ENCODE data around the gene PKIG. TPM values are rescaled to one million over a fixed set of nuclear protein-coding genes. Genes with fewer than 3 reads are reported as not detected.

PKIG gene
- total and polyA plus RNA-seq, 2 donors: 65.1 to 277 TPM

GRCh38 chr20:44622501-44623270 lies 40.3 kb downstream of the PKIG start:
- no peak overlapping the region for H3K4me3 ChIP-seq (ENCODE audit: low read depth, low read length)
- H3K27ac ChIP-seq (ENCODE audit: low read depth): no peak overlapping the region
- DNase-seq (ENCODE audit: extremely low spot score): no peak
- WGBS: 94% methylated on average over 19 of the region's 19 CpGs
- H3K36me3 ChIP-seq (ENCODE audit: insufficient read depth): no peaks in the 10 kb centered on the region
- no peaks in the 10 kb centered on the region for H3K4me1 ChIP-seq (ENCODE audit: insufficient read depth)

GRCh38 chr20:44624152-44624551 lies 41.8 kb downstream of the PKIG start:
- DNase-seq (ENCODE audit: extremely low spot score): no peak
- Histone ChIP-seq H3K36me3 (ENCODE audit: insufficient read depth) (no peaks in the 10 kb centered on the region), H3K4me3 (ENCODE audit: low read depth, low read length) (no peak overlapping the region), H3K27ac (ENCODE audit: low read depth) (no peak overlapping the region), H3K4me1 (ENCODE audit: insufficient read depth) (no peaks in the 10 kb centered on the region)
- 82% methylated on average over 4 of the region's 4 CpGs for WGBS

- no peaks in the 10 kb centered on the region for H3K4me1 ChIP-seq (ENCODE audit: insufficient read depth)
- no peak for DNase-seq (ENCODE audit: extremely low spot score)
- no peak overlapping the region for H3K27ac ChIP-seq (ENCODE audit: low read depth)
- no peak overlapping the region for H3K4me3 ChIP-seq (ENCODE audit: low read depth, low read length)
- H3K36me3 ChIP-seq (ENCODE audit: insufficient read depth): no peaks in the 10 kb centered on the region
- WGBS: 86% methylated on average over 6 of the region's 6 CpGs
Measured at GRCh38 chr20:44624743-44625271, 42.4 kb downstream of the PKIG start.

GRCh38 chr20:44625361-44625760 lies 43.0 kb downstream of the PKIG start:
- no peak overlapping the region for H3K4me3 ChIP-seq (ENCODE audit: low read depth, low read length)
- H3K36me3 ChIP-seq (ENCODE audit: insufficient read depth): no peaks in the 10 kb centered on the region
- DNase-seq (ENCODE audit: extremely low spot score): no peak
- H3K27ac ChIP-seq (ENCODE audit: low read depth): no peak overlapping the region
- WGBS: 94% methylated on average over 8 of the region's 8 CpGs
- H3K4me1 ChIP-seq (ENCODE audit: insufficient read depth): no peaks in the 10 kb centered on the region

GRCh38 chr20:44626278-44626677 lies 43.9 kb downstream of the PKIG start:
- no peak overlapping the region for H3K27ac ChIP-seq (ENCODE audit: low read depth)
- DNase-seq (ENCODE audit: extremely low spot score): no peak
- H3K36me3 ChIP-seq (ENCODE audit: insufficient read depth): no peaks in the 10 kb centered on the region
- H3K4me3 ChIP-seq (ENCODE audit: low read depth, low read length): no peak overlapping the region
- no peaks in the 10 kb centered on the region for H3K4me1 ChIP-seq (ENCODE audit: insufficient read depth)
- 92% methylated on average over 7 of the region's 7 CpGs for WGBS

- no peak overlapping the region for H3K27ac ChIP-seq (ENCODE audit: low read depth)
- no peaks in the 10 kb centered on the region for H3K36me3 ChIP-seq (ENCODE audit: insufficient read depth)
- no peak for DNase-seq (ENCODE audit: extremely low spot score)
- H3K4me3 ChIP-seq (ENCODE audit: low read depth, low read length): no peak overlapping the region
- no peaks in the 10 kb centered on the region for H3K4me1 ChIP-seq (ENCODE audit: insufficient read depth)
- 89% methylated on average over 13 of the region's 13 CpGs for WGBS
Measured at GRCh38 chr20:44627364-44628010, 45.1 kb downstream of the PKIG start.

GRCh38 chr20:44629017-44629385 lies 46.6 kb downstream of the PKIG start:
- Histone ChIP-seq H3K4me3 (ENCODE audit: low read depth, low read length) (no peak overlapping the region), H3K36me3 (ENCODE audit: insufficient read depth) (no peaks in the 10 kb centered on the region), H3K27ac (ENCODE audit: low read depth) (no peak overlapping the region), H3K4me1 (ENCODE audit: insufficient read depth) (no peaks in the 10 kb centered on the region)
- WGBS: 92% methylated on average over 9 of the region's 9 CpGs
- DNase-seq (ENCODE audit: extremely low spot score): no peak

- no peak overlapping the region for H3K4me3 ChIP-seq (ENCODE audit: low read depth, low read length)
- H3K36me3 ChIP-seq (ENCODE audit: insufficient read depth): no peaks in the 10 kb centered on the region
- no peaks in the 10 kb centered on the region for H3K4me1 ChIP-seq (ENCODE audit: insufficient read depth)
- 73% methylated on average over 10 of the region's 10 CpGs for WGBS
- H3K27ac ChIP-seq (ENCODE audit: low read depth): no peak overlapping the region
- no peak for DNase-seq (ENCODE audit: extremely low spot score)
Measured at GRCh38 chr20:44629542-44629941, 47.2 kb downstream of the PKIG start.

- no peak overlapping the region for H3K27ac ChIP-seq (ENCODE audit: low read depth)
- H3K4me1 ChIP-seq (ENCODE audit: insufficient read depth): no peaks in the 10 kb centered on the region
- no peak for DNase-seq (ENCODE audit: extremely low spot score)
- 96% methylated on average over 5 of the region's 5 CpGs for WGBS
- H3K36me3 ChIP-seq (ENCODE audit: insufficient read depth): no peaks in the 10 kb centered on the region
- H3K4me3 ChIP-seq (ENCODE audit: low read depth, low read length): no peak overlapping the region
Measured at GRCh38 chr20:44630297-44630696, 47.9 kb downstream of the PKIG start.

GRCh38 chr20:44632103-44632752 lies 49.8 kb downstream of the PKIG start:
- WGBS: 48% methylated on average over 8 of the region's 8 CpGs
- DNase-seq (ENCODE audit: extremely low spot score): no peak
- no peaks in the 10 kb centered on the region for H3K4me1 ChIP-seq (ENCODE audit: insufficient read depth)
- no peak overlapping the region for H3K4me3 ChIP-seq (ENCODE audit: low read depth, low read length)
- no peak overlapping the region for H3K27ac ChIP-seq (ENCODE audit: low read depth)
- no peaks in the 10 kb centered on the region for H3K36me3 ChIP-seq (ENCODE audit: insufficient read depth)

- DNase-seq (ENCODE audit: extremely low spot score): no peak
- no peaks in the 10 kb centered on the region for H3K4me1 ChIP-seq (ENCODE audit: insufficient read depth)
- H3K4me3 ChIP-seq (ENCODE audit: low read depth, low read length): no peak overlapping the region
- H3K36me3 ChIP-seq (ENCODE audit: insufficient read depth): no peaks in the 10 kb centered on the region
- WGBS: 64% methylated on average over 3 of the region's 3 CpGs
- no peak overlapping the region for H3K27ac ChIP-seq (ENCODE audit: low read depth)
Measured at GRCh38 chr20:44633187-44633810, 50.9 kb downstream of the PKIG start.

- DNase-seq (ENCODE audit: extremely low spot score): no peak
- Histone ChIP-seq H3K4me3 (ENCODE audit: low read depth, low read length) (no peak overlapping the region), H3K36me3 (ENCODE audit: insufficient read depth) (no peaks in the 10 kb centered on the region), H3K27ac (ENCODE audit: low read depth) (no peak overlapping the region), H3K4me1 (ENCODE audit: insufficient read depth) (no peaks in the 10 kb centered on the region)
- WGBS: 79% methylated on average over 18 of the region's 18 CpGs
Measured at GRCh38 chr20:44633872-44634600, 51.7 kb downstream of the PKIG start.

- H3K27ac ChIP-seq (ENCODE audit: low read depth): no peak overlapping the region
- no peak overlapping the region for H3K4me3 ChIP-seq (ENCODE audit: low read depth, low read length)
- H3K36me3 ChIP-seq (ENCODE audit: insufficient read depth): no peaks in the 10 kb centered on the region
- no peaks in the 10 kb centered on the region for H3K4me1 ChIP-seq (ENCODE audit: insufficient read depth)
- 92% methylated on average over 4 of the region's 4 CpGs for WGBS
- no peak for DNase-seq (ENCODE audit: extremely low spot score)
Measured at GRCh38 chr20:44635877-44636276, 53.5 kb downstream of the PKIG start.
